Mesendoderm (in vitro differentiated cells): ENCODE data around the gene KRTAP1-3.

Experiments
- DNase-seq: peaks from one replicate; pipeline ENCODE4 v3.0.0; 2013
- H2AK5ac ChIP-seq: 2 replicates; pipeline ENCODE4 v1.6.1; 2013; ENCODE audit warnings: low read length, inconsistent platforms
- H2BK120ac ChIP-seq: 2 replicates; pipeline ENCODE4 v1.6.1; 2013; ENCODE audit warnings: low read depth, mild to moderate bottlenecking, low read length, moderate library complexity, mixed read lengths
- H2BK15ac ChIP-seq: replicated peaks from 2 replicates; pipeline ENCODE4 v1.6.1; 2013; ENCODE audit warnings: low read depth, mild to moderate bottlenecking, moderate library complexity
- H2BK5ac ChIP-seq: 2 replicates; pipeline ENCODE4 v1.6.1; 2013; ENCODE audit warnings: low read length, inconsistent platforms
- H3K18ac ChIP-seq: 2 replicates; pipeline ENCODE4 v1.6.1; 2013; ENCODE audit warnings: mild to moderate bottlenecking, low read length, mixed read lengths
- H3K23ac ChIP-seq: one replicate; pipeline ENCODE4 v1.6.1; 2013; ENCODE audit warnings: low read length
- H3K27ac ChIP-seq: 2 replicates; pipeline ENCODE4 v1.5.1; 2013; ENCODE audit warnings: low read depth, mild to moderate bottlenecking, inconsistent platforms, low read length, moderate library complexity
- H3K27me3 ChIP-seq: 2 replicates; pipeline ENCODE4 v1.6.1; 2013; ENCODE audit warnings: low read length, control low read depth, mild to moderate bottlenecking, inconsistent platforms; ENCODE audit not compliant: insufficient read depth, poor library complexity
- H3K36me3 ChIP-seq: 2 replicates; pipeline ENCODE4 v1.6.1; 2013; ENCODE audit warnings: low read length, inconsistent platforms; ENCODE audit not compliant: control insufficient read depth, insufficient read depth
- H3K4ac ChIP-seq: one replicate; pipeline ENCODE4 v1.6.1; 2013; ENCODE audit warnings: low read depth, mild to moderate bottlenecking, low read length, moderate library complexity
- H3K4me1 ChIP-seq: 2 replicates; pipeline ENCODE4 v1.6.1; 2013; ENCODE audit warnings: low read depth, low read length, inconsistent platforms; ENCODE audit not compliant: control insufficient read depth
- H3K4me2 ChIP-seq: 2 replicates; pipeline ENCODE4 v1.6.1; 2013; ENCODE audit warnings: low read length
- H3K4me3 ChIP-seq: 2 replicates; pipeline ENCODE4 v1.5.1; 2013; ENCODE audit warnings: mild to moderate bottlenecking, low read length
- H3K56ac ChIP-seq: one replicate; pipeline ENCODE4 v1.6.1; 2013; ENCODE audit warnings: low read length
- H3K79me1 ChIP-seq: 2 replicates; pipeline ENCODE4 v1.6.1; 2013; ENCODE audit warnings: low read length, inconsistent platforms
- H3K79me2 ChIP-seq: 2 replicates; pipeline ENCODE4 v1.6.1; 2013; ENCODE audit warnings: mild to moderate bottlenecking, low read length; ENCODE audit not compliant: control insufficient read depth, insufficient read depth
- H3K9ac ChIP-seq: 2 replicates; pipeline ENCODE4 v1.6.1; 2013; ENCODE audit warnings: low read length, inconsistent platforms
- H4K5ac ChIP-seq: one replicate; pipeline ENCODE4 v1.6.1; 2013; ENCODE audit warnings: low read length
- H4K8ac ChIP-seq: one replicate; pipeline ENCODE4 v1.6.1; 2013; ENCODE audit warnings: low read depth, mild to moderate bottlenecking, control low read depth, low read length, moderate library complexity
- WGBS: extraction: QIAGEN DNeasy Blood & Tissue Kit; methylation state at CpG from one replicate; pipeline ENCODE4 v1.1.7; 2013; ENCODE audit warnings: low lambda C conversion rate, missing lambda C conversion rate; ENCODE audit not compliant: insufficient coverage; ENCODE audit errors: extremely low coverage; 5-methylcytosine and 5-hydroxymethylcytosine counted together

KRTAP1-3 gene

DNA sequence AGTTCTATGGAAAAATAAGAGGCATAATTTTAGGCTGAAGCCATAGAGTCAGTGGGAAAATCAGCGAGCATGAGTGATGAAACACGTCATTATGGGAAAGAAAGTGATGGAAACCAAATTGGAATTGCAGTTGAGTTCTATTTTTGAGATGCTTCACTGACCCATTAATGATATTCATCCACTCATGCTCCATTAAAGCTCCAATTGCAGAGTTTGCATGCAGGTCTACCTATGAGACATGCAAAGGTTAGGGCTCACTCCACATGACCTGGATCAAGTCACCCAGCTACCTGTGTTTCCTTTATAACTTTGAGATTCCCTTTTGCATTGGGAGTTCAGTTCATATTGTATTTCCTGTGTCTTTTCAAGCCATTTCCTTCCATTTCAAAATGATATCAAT lies 39.0 kb upstream of the KRTAP1-3 start:
- Histone ChIP-seq H2AK5ac (no peak overlapping the region), H2BK15ac (no peak overlapping the region), H3K27ac (no peak overlapping the region), H3K4me3 (no peak overlapping the region), H3K23ac (no peak overlapping the region), H2BK120ac (no peak overlapping the region), H3K4me1 (no peaks in the 10 kb centered on the region), H3K56ac (no peak overlapping the region), H3K9ac (no peak overlapping the region), H3K4ac (no peak overlapping the region), H3K36me3 (no peaks in the 10 kb centered on the region), H3K79me2 (no peaks in the 10 kb centered on the region), H4K5ac (no peak overlapping the region), H3K18ac (no peak overlapping the region), H4K8ac (no peak overlapping the region), H2BK5ac (no peak overlapping the region), H3K4me2 (no peak overlapping the region), H3K79me1 (no peaks in the 10 kb centered on the region), H3K27me3 (no peaks in the 10 kb centered on the region)
- no CpG with 5 or more reads among the region's 2 CpGs for WGBS
- DNase-seq, result no peak

- Histone ChIP-seq H3K4me3 (no peak overlapping the region), H3K4me1 (no peaks in the 10 kb centered on the region), H2AK5ac (no peak overlapping the region), H4K8ac (no peak overlapping the region), H3K4me2 (no peak overlapping the region), H3K36me3 (no peaks in the 10 kb centered on the region), H3K9ac (no peak overlapping the region), H4K5ac (no peak overlapping the region), H3K79me1 (no peaks in the 10 kb centered on the region), H2BK15ac (no peak overlapping the region), H2BK5ac (no peak overlapping the region), H3K56ac (no peak overlapping the region), H3K27me3 (no peaks in the 10 kb centered on the region), H3K4ac (no peak overlapping the region), H2BK120ac (no peak overlapping the region), H3K18ac (no peak overlapping the region), H3K27ac (no peak overlapping the region), H3K23ac (no peak overlapping the region), H3K79me2 (no peaks in the 10 kb centered on the region)
- DNase-seq, result no peak
- no CpG with 5 or more reads among the region's 5 CpGs for WGBS
Measured at GRCh38 chr17:41071606-41072360, 37.1 kb upstream of the KRTAP1-3 start.

DNA sequence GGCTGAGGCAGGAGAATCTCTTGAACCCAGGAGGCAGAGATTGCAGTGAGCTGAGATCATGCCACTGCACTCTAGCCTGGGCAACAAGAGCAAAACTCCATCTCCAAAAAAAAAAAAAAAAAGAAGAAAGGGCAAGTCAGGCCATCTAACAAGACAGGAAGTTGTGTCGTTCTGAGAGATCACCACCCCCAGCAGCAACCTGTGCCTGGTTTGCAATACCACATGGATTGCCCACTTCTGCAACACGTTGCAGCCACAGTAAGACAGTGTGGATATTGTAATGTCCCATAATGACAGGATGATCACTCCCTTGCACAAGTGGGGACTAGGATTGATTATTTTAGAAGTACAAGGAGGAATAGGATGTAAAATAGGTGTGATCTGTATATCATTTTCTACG lies 34.4 kb upstream of the KRTAP1-3 start:
- Histone ChIP-seq H2BK5ac (no peak overlapping the region), H3K4me3 (no peak overlapping the region), H3K9ac (no peak overlapping the region), H3K23ac (no peak overlapping the region), H3K4ac (no peak overlapping the region), H3K56ac (no peak overlapping the region), H4K5ac (no peak overlapping the region), H2BK120ac (no peak overlapping the region), H3K27ac (no peak overlapping the region), H4K8ac (no peak overlapping the region), H3K4me1 (no peaks in the 10 kb centered on the region), H2AK5ac (no peak overlapping the region), H3K27me3 (no peaks in the 10 kb centered on the region), H2BK15ac (no peak overlapping the region), H3K36me3 (no peaks in the 10 kb centered on the region), H3K79me2 (no peaks in the 10 kb centered on the region), H3K18ac (no peak overlapping the region), H3K4me2 (no peak overlapping the region), H3K79me1 (no peaks in the 10 kb centered on the region)
- WGBS, result no CpG with 5 or more reads among the region's 3 CpGs
- DNase-seq, result no peak

- Histone ChIP-seq H3K36me3 (no peaks in the 10 kb centered on the region), H2BK15ac (no peak overlapping the region), H3K56ac (no peak overlapping the region), H3K18ac (no peak overlapping the region), H4K5ac (no peak overlapping the region), H2BK5ac (no peak overlapping the region), H3K4me3 (no peak overlapping the region), H3K27me3 (no peaks in the 10 kb centered on the region), H3K4ac (no peak overlapping the region), H2AK5ac (no peak overlapping the region), H3K4me1 (no peaks in the 10 kb centered on the region), H3K79me1 (no peaks in the 10 kb centered on the region), H3K27ac (no peak overlapping the region), H3K79me2 (no peaks in the 10 kb centered on the region), H4K8ac (no peak overlapping the region), H2BK120ac (no peak overlapping the region), H3K4me2 (no peak overlapping the region), H3K23ac (no peak overlapping the region), H3K9ac (no peak overlapping the region)
- no peak for DNase-seq
Measured at GRCh38 chr17:41067281-41067680, 32.6 kb upstream of the KRTAP1-3 start.

DNA sequence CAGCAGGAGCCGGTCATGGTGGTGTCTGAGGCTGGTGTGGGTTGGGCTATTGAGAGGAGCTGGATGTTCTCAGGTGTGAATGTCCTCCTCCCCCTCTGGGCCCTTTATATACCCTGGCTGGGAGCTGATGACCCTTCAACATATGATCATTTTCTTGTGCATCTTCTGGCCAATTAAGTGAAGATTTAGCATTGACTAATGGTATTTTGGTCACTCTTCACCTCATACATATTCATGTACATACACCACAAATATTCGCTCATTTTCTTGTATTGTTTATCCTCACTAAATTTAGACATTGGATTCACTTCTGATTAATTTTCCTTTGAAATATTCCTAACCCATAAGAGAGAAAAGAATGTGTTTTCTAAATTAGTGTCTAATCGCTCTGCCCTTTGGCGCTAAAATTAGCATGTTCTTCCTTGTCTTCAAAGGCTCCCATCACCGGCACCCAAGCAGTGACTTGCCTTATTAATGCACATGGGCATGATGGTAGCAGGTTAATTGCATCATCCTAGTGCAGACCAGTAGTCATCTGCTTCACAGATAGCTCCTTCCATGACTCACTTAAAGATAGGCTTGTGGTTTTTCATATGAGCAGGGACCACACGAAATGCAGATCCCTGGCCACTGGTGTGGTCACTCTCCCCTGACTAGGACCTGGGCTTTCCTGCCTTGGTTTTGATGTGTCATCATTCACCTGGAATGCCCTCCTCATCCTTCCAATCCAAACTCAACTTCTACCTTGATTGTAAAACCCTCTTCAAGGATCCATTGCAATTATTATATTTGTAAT lies 31.4 kb upstream of the KRTAP1-3 start, which contains the start of gene KRTAP2-4:
Gene KRTAP2-4 (minus strand): TSS at position 51 of the 796 bp plus-strand sequence. CDS start 34 bp downstream, at position 17.
- Histone ChIP-seq H3K79me2 (no peaks in the 10 kb centered on the region), H2BK120ac (no peak within 1 kb of the TSS), H3K4me2 (no peak within 1 kb of the TSS), H3K4ac (no peak within 1 kb of the TSS), H3K23ac (no peak within 1 kb of the TSS), H3K79me1 (no peaks in the 10 kb centered on the region), H3K56ac (no peak within 1 kb of the TSS), H2BK15ac (no peak within 1 kb of the TSS), H3K9ac (no peak within 1 kb of the TSS), H2AK5ac (no peak within 1 kb of the TSS), H3K18ac (no peak within 1 kb of the TSS), H2BK5ac (no peak within 1 kb of the TSS), H3K4me1 (no peaks in the 10 kb centered on the region), H4K8ac (no peak within 1 kb of the TSS), H3K27ac (no peak within 1 kb of the TSS), H4K5ac (no peak within 1 kb of the TSS), H3K4me3 (no peak within 1 kb of the TSS), H3K36me3 (no peaks in the 10 kb centered on the region), H3K27me3 (no peaks in the 10 kb centered on the region)
- WGBS, result no CpG with 5 or more reads among the region's 6 CpGs
- DNase-seq, result no peak
